Measurements from ENCODE around the gene FAM180A.

Gene FAM180A

DNA sequence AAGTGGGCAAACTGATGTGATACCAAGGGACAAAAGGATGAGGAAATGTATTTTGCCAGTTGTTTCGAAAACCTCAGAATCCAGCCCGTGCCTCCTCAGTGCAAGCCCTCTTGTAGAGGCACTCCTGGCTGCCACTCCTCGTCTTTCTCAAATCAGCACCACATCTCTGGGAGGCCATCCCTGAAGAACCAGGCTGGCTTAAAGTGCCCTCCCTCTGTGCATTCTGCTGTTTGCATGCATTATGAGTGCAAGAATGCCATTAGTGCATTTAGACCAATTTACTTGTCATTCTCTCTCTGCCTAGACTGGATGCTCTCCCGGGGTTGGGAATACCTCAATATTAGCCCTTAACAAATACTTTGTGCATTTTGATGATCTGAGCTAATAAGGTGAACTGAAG lies 19.9 kb upstream of the FAM180A start:
- TF ChIP-seq, protein P1, sequence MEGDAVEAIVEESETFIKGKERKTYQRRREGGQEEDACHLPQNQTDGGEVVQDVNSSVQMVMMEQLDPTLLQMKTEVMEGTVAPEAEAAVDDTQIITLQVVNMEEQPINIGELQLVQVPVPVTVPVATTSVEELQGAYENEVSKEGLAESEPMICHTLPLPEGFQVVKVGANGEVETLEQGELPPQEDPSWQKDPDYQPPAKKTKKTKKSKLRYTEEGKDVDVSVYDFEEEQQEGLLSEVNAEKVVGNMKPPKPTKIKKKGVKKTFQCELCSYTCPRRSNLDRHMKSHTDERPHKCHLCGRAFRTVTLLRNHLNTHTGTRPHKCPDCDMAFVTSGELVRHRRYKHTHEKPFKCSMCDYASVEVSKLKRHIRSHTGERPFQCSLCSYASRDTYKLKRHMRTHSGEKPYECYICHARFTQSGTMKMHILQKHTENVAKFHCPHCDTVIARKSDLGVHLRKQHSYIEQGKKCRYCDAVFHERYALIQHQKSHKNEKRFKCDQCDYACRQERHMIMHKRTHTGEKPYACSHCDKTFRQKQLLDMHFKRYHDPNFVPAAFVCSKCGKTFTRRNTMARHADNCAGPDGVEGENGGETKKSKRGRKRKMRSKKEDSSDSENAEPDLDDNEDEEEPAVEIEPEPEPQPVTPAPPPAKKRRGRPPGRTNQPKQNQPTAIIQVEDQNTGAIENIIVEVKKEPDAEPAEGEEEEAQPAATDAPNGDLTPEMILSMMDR (IDR thresholded peaks at IDR 0.05; ENCODE audit: low read depth, low read length): no peak
- no peak overlapping the region for H3K4me3 ChIP-seq (replicated peaks in 1 of 2; ENCODE audit: low read depth in 2 of 2, low read length in 2 of 2)
- DNase-seq (ENCODE audit: low read depth in 2 of 2): no peak

DNA sequence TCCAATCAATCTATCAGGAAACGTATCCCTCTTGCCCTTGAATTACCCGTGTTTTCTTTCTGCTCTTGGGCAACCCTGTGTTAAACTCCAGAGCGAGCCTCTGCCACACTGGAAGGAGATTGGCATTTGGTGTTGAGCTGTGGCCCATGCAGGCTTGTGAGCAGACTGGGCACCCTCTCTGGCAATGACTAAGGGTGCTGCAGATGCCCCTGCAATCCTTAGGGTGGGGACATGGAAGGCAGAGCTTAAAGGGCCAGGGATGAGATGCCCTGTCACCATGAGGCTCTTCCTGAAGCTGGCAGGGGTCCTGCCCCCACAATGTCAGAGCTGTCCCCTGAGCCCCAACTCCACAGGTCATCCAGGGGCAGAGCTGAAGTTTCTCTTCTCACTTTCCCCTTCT lies 19.5 kb upstream of the FAM180A start:
- DNase-seq (ENCODE audit: low read depth in 2 of 2): no peak
- TF ChIP-seq, protein P1 (IDR thresholded peaks at IDR 0.05; ENCODE audit: low read depth, low read length): no peak
- no peak overlapping the region for H3K4me3 ChIP-seq (replicated peaks in 1 of 2; ENCODE audit: low read depth in 2 of 2, low read length in 2 of 2)

DNA sequence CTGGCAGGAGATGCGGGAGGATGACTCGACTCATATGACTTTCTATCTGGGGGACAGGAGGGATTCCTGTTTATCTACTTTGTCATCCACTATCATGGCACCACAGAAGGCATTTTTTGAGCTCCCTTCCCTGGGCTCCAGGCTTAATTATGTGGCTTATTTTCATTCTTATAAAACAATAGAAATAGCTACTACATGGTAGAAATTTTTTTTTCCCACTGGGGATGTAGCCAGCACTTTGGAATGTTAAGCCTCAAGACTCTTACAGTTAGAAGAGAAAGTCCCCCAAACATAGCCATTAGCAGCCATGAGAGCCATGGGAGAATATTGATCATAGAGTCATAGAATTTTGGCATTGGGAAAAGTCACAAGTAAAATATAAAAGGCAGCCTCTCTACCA lies 14.6 kb upstream of the FAM180A start:
- TF ChIP-seq, protein P1 (IDR thresholded peaks at IDR 0.05; ENCODE audit: low read depth, low read length): no peak
- peak; percentile 36 to 54 for DNase-seq (ENCODE audit: low read depth in 2 of 2)
- H3K4me3 ChIP-seq (replicated peaks in 1 of 2; ENCODE audit: low read depth in 2 of 2, low read length in 2 of 2): no peak overlapping the region

DNA sequence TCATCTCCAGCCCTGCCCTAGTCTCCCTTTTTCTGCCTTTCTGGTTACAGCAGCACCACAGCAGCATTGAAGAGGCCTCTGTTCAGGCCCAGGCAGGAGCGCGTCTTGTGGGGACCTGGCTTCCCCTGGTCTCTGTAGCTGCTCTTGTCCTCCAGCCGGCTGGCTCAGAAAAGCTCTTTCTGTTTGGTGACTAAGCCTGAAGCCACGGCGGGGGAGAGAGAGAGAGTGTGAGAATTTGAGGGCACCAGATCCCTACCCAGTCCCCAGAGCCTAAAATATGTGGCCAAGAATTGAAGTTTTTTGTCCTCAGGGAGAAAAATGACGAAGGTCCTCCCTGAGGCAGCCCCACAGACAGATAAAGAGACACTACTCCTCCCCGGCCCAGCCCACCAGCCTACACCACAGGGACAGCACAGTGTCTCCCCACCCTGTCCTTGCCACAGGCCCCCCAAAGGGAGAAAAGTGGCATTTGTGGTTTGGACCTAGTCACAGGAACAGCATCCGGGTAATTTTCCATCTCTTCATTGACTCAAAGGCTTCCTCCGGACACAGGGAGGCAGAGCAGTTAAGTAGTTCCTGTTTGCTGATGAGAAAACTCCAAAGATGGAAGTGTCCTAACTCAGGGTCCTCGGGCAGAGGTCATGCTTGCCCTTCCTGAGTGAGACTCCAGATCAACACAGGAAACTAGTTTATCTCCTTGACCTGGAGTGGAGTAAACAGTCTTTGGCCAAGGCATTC lies 13.3 kb upstream of the FAM180A start:
- peak; percentile 55 to 83 for DNase-seq (ENCODE audit: low read depth in 2 of 2)
- no peak overlapping the region for H3K4me3 ChIP-seq (replicated peaks in 1 of 2; ENCODE audit: low read depth in 2 of 2, low read length in 2 of 2)
- TF ChIP-seq, protein P1 (IDR thresholded peaks at IDR 0.05; ENCODE audit: low read depth, low read length): no peak

DNA sequence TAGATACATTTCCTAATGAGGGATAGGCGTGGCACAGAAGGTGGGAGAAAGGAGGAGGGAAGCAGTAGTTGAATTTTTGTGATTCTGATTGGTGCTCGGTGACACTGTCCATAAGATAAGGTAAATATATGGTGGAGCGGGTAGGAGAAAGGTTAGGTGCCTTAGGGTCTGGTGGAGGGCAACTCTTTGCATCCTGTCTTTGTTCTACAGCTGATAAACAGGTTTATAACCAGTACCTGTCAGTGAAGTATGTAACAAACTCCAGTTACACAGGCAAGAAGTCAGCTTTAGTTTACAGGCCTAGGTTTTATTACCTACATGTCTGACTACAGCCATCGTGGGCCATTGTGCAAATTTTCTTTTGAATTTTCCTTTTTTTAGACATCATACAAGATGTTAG lies 10.9 kb upstream of the FAM180A start:
- TF ChIP-seq, protein P1 (IDR thresholded peaks at IDR 0.05; ENCODE audit: low read depth, low read length): no peak
- no peak overlapping the region for H3K4me3 ChIP-seq (replicated peaks in 1 of 2; ENCODE audit: low read depth in 2 of 2, low read length in 2 of 2)
- no peak for DNase-seq (ENCODE audit: low read depth in 2 of 2)

DNA sequence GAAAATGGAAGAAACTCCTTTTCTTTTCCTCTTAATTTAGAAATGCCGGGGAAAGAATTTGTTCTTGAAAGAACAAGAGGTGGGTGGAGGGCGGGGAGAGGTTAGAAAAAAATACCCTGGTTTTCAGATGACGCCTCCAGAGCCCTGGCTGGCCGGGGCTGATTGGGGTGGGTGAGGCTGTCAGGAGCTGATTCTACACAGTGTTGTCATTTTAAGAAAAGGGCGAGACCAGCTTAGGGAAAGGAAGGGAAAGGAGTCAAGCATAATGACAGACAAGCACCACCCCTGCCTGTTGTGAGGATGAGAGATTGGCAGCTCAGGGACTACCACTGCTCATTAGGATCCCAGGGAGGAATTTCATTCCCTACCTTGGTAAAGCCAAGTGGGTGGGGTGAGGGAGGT lies 9.9 kb upstream of the FAM180A start:
- peak overlapping the region in 1 of 2 donors; percentile 33 for H3K4me3 ChIP-seq (replicated peaks in 1 of 2; ENCODE audit: low read depth in 2 of 2, low read length in 2 of 2)
- DNase-seq (ENCODE audit: low read depth in 2 of 2): peak; percentile 75 to 88
- TF ChIP-seq, protein P1 (IDR thresholded peaks at IDR 0.05; ENCODE audit: low read depth, low read length): no peak

Data from cardiac fibroblast (primary cell).